ENCODE results near the gene RSPH3. TPM values are rescaled to one million over a fixed set of nuclear protein-coding genes. Genes with fewer than 3 reads are reported as not detected.

The RSPH3 gene
- total RNA-seq, 1 experiment from 2014 or later: 3.1 TPM

GRCh38 chr6:158977382-158977781 lies 22.6 kb downstream of the RSPH3 start:
- no peak overlapping the region for H2AFZ ChIP-seq (ENCODE audit: low read length)
- no peaks in the 10 kb centered on the region for H3F3A ChIP-seq (ENCODE audit: low read length, unreplicated experiment)
- ChIA-PET POLR2A (ENCODE audit: unreplicated experiment) (no interaction called here), CTCF (no interaction called here)
- H3K79me2 ChIP-seq (ENCODE audit: low read length): no peaks in the 10 kb centered on the region
- no peaks in the 10 kb centered on the region for H3K9me2 ChIP-seq (replicated peaks; ENCODE audit: low read length)
- BruUV-seq (replicated peaks): no TSS peak
- ATAC-seq (no peak), DNase-seq (no peak)
- no peaks in the 10 kb centered on the region; the same call in 1 of the 2 replicates for H3K36me3 ChIP-seq (ENCODE audit: low read depth, low read length)
- H3K9me3 ChIP-seq (ENCODE audit: low read length): no peaks in the 10 kb centered on the region
- no peaks in the 10 kb centered on the region for H3K27me3 ChIP-seq (ENCODE audit: low read length)
- peaks cover 7% of the 10 kb centered on the region; the same call in 1 of the 2 replicates for H3K4me1 ChIP-seq (ENCODE audit: insufficient read depth, low read length)
- no peak overlapping the region for H3K9ac ChIP-seq (ENCODE audit: low read length)
- H3K4me2 ChIP-seq (ENCODE audit: low read length): no peak overlapping the region
- H3K4me3 ChIP-seq (ENCODE audit: low read length): no peak overlapping the region
- H4K20me1 ChIP-seq (ENCODE audit: low read length): no peaks in the 10 kb centered on the region
- TF ChIP-seq CTCF (conservative IDR thresholded peaks at IDR 0.05; ENCODE audit: low read depth, low read length) (no peak), EZH2phosphoT487 (IDR thresholded peaks at IDR 0.05; ENCODE audit: borderline replicate concordance, low read length) (no peak), EZH2 (IDR thresholded peaks at IDR 0.05; ENCODE audit: low read length, unreplicated experiment) (no peak)
- intact Hi-C loops (cut with micrococcal nuclease): no loop called here
- H3K27ac ChIP-seq (ENCODE audit: low read length): no peak overlapping the region

DNA sequence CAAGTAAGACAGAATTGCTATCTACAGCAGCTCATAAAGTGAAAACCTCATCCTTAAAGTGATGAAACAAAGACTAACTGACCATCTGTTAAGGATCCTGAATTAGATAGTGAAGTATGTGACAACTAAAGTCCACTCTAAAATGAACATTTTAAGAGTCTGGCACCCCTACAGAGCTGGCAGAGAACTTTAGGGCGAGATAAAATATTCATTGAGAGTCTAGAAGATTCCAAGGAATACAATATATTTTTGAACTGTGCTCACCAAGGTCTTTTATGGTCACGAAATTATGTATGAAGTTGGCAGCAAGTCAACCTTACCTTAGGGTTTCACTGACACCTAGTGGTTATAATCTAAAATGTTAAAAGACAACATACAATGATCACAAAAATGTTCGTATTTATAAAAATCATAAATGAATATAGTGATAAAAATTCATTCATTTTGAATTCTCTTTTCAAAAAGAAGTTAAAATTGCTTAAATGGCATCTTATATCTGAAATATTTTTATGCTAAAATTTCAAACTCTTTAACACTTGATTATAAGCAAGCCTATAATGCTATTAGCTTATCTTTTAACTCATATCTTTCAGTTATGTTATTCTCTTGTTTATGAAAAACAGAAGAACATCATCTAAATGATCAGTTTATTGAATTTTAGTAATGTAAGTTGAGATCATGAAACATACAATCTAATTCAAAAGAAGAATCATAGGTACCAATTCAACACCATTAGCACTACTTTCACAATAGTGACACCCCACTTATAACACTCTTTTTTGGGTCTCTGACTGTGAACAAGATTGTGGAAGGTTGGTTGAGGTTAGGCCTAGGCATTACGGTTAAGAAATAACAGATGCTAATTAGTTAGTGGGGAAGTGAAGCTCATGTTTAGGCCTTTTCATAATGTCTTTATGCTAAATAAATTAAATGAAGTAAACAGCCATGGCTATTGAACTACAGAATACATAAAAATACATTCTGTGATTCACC lies 27.5 kb downstream of the RSPH3 start:
- TF ChIP-seq CTCF (conservative IDR thresholded peaks at IDR 0.05; ENCODE audit: low read depth, low read length) (peak; percentile 66), EZH2 (IDR thresholded peaks at IDR 0.05; ENCODE audit: low read length, unreplicated experiment) (no peak)
- DNase-seq: peak; percentile 75
- H3K9me2 ChIP-seq (replicated peaks; ENCODE audit: low read length): no peaks in the 10 kb centered on the region
- no peaks in the 10 kb centered on the region for H3F3A ChIP-seq (ENCODE audit: low read length, unreplicated experiment)
- intact Hi-C loops (cut with micrococcal nuclease): loop anchor here (1.0 to 5.0 kb wide), 4 partner anchors 105 to 268 kb away; no protein-coding TSS in a partner anchor
- H3K4me2 ChIP-seq (ENCODE audit: low read length): no peak overlapping the region
- H3K4me1 ChIP-seq (ENCODE audit: insufficient read depth, low read length): peaks cover 4% of the 10 kb centered on the region; the same call in 1 of the 2 replicates
- H3K27me3 ChIP-seq (ENCODE audit: low read length): no peaks in the 10 kb centered on the region
- POLR2A ChIA-PET (ENCODE audit: unreplicated experiment): no interaction called here
- peaks cover 7% of the 10 kb centered on the region; the same call in 1 of the 2 replicates for H3K36me3 ChIP-seq (ENCODE audit: low read depth, low read length)
- H3K27ac ChIP-seq (ENCODE audit: low read length): no peak overlapping the region
- H4K20me1 ChIP-seq (ENCODE audit: low read length): no peaks in the 10 kb centered on the region
- 0 out of 2 replicates have a peak, but pooled peaks cover 5% of the 10 kb centered on the region for H3K9me3 ChIP-seq (ENCODE audit: low read length)
- no peak overlapping the region for H3K4me3 ChIP-seq (ENCODE audit: low read length)
- H3K9ac ChIP-seq (ENCODE audit: low read length): no peak overlapping the region
- BruUV-seq (replicated peaks): no TSS peak
- ATAC-seq: peak; percentile 37
- no peaks in the 10 kb centered on the region for H3K79me2 ChIP-seq (ENCODE audit: low read length)
- H2AFZ ChIP-seq (ENCODE audit: low read length): no peak overlapping the region
- CTCF ChIA-PET: interaction anchor here (0.6 kb wide), 1 partner anchor 177 kb away, joined by 3 read pairs; no protein-coding TSS in a partner anchor

All from PC-3 (cell line).